Parathyroid adenoma (tissue), 2 donors: ENCODE results near the gene TAGLN3.

Experiments
- H2AFZ ChIP-seq: fragments of 300-600 bp; sonication (generic); one replicate; pipeline ENCODE4 v1.7.0; 2017; ENCODE audit warnings: antibody characterized with exemption, mild to moderate bottlenecking
- H3K27ac ChIP-seq: fragments of 300-600 bp; sonication (generic); one replicate; pipeline ENCODE4 v1.7.0; 2017
- H3K27me3 ChIP-seq: fragments of 300-600 bp; sonication (generic); one replicate; pipeline ENCODE4 v1.7.0; 2017; ENCODE audit warnings: low read length; ENCODE audit not compliant: control insufficient read depth, insufficient read depth
- H3K36me3 ChIP-seq: fragments of 300-600 bp; sonication (generic); one replicate; pipeline ENCODE4 v1.7.0; 2017; ENCODE audit warnings: low read length; ENCODE audit not compliant: control insufficient read depth, insufficient read depth
- H3K4me1 ChIP-seq: fragments of 300-600 bp; sonication (generic); one replicate; pipeline ENCODE4 v1.7.0; 2017; ENCODE audit warnings: control low read depth
- H3K4me2 ChIP-seq: fragments of 300-600 bp; sonication (generic); one replicate; pipeline ENCODE4 v1.7.0; 2017; ENCODE audit warnings: low read length
- H3K4me3 ChIP-seq: fragments of 300-600 bp; sonication (generic); one replicate; pipeline ENCODE4 v1.7.0; 2017; ENCODE audit warnings: low read depth, low read length
- H3K79me2 ChIP-seq: fragments of 300-600 bp; sonication (generic); one replicate; pipeline ENCODE4 v1.7.0; 2017; ENCODE audit warnings: control low read depth
- H3K9ac ChIP-seq: fragments of 300-600 bp; sonication (generic); one replicate; pipeline ENCODE4 v1.7.0; 2017; ENCODE audit warnings: mild to moderate bottlenecking
- H3K9me3 ChIP-seq: fragments of 300-600 bp; sonication (generic); one replicate; pipeline ENCODE4 v1.7.0; 2017; ENCODE audit warnings: low read length; ENCODE audit not compliant: control insufficient read depth
- CTCF ChIP-seq: fragments of 300-600 bp; sonication (generic); IDR thresholded peaks from one replicate; pipeline ENCODE4 v1.7.0; 2017; ENCODE audit warnings: antibody characterized with exemption, mild to moderate bottlenecking
- donor health status: primary hyperparathyroidism.

TAGLN3 gene

GRCh38 chr3:111967068-111967467 lies 31.7 kb upstream of the TAGLN3 start:
- no peak overlapping the region for H3K9ac ChIP-seq
- TF ChIP-seq CTCF = no peak
- no peaks in the 10 kb centered on the region for H3K36me3 ChIP-seq
- H3K27ac ChIP-seq = no peak overlapping the region
- no peaks in the 10 kb centered on the region for H3K27me3 ChIP-seq
- H3K4me3 ChIP-seq = no peak overlapping the region
- no peak overlapping the region for H2AFZ ChIP-seq
- H3K4me1 ChIP-seq = no peaks in the 10 kb centered on the region
- no peaks in the 10 kb centered on the region for H3K9me3 ChIP-seq
- H3K4me2 ChIP-seq = no peak overlapping the region
- H3K79me2 ChIP-seq = no peaks in the 10 kb centered on the region

- Histone ChIP-seq H3K4me1 (no peaks in the 10 kb centered on the region), H3K79me2 (no peaks in the 10 kb centered on the region), H3K4me2 (peak overlapping the region; percentile 19), H3K36me3 (no peaks in the 10 kb centered on the region), H3K4me3 (no peak overlapping the region), H3K9ac (no peak overlapping the region), H3K9me3 (no peaks in the 10 kb centered on the region), H2AFZ (peak overlapping the region; percentile 51), H3K27ac (no peak overlapping the region), H3K27me3 (no peaks in the 10 kb centered on the region)
- peak; percentile 87 for TF ChIP-seq CTCF
These were observed 31.0 kb upstream of the TAGLN3 start for GRCh38 chr3:111967651-111968274.

- Histone ChIP-seq H3K27ac (no peak overlapping the region), H2AFZ (no peak overlapping the region), H3K4me1 (no peaks in the 10 kb centered on the region), H3K4me2 (no peak overlapping the region), H3K9ac (no peak overlapping the region), H3K9me3 (no peaks in the 10 kb centered on the region), H3K36me3 (no peaks in the 10 kb centered on the region), H3K27me3 (no peaks in the 10 kb centered on the region), H3K4me3 (no peak overlapping the region), H3K79me2 (no peaks in the 10 kb centered on the region)
- TF ChIP-seq CTCF = no peak
These were observed 30.2 kb upstream of the TAGLN3 start for GRCh38 chr3:111968319-111969054.

- Histone ChIP-seq H3K79me2 (no peaks in the 10 kb centered on the region), H3K4me3 (no peak overlapping the region), H2AFZ (no peak overlapping the region), H3K4me1 (no peaks in the 10 kb centered on the region), H3K9ac (no peak overlapping the region), H3K27ac (no peak overlapping the region), H3K27me3 (no peaks in the 10 kb centered on the region), H3K36me3 (no peaks in the 10 kb centered on the region), H3K9me3 (no peaks in the 10 kb centered on the region), H3K4me2 (no peak overlapping the region)
- TF ChIP-seq CTCF = no peak
These were observed 28.3 kb upstream of the TAGLN3 start for GRCh38 chr3:111970376-111970775.
